Inflammatory macrophage treated with lipopolysaccharide for 1 hour (primary cell): Measurements from ENCODE around the gene RPL19.

Experiments
- DNase-seq, 2 donors: peaks; one replicate each; pipeline ENCODE4 v3.0.0-alpha.2; 2020 to 2022

RPL19 gene

DNA sequence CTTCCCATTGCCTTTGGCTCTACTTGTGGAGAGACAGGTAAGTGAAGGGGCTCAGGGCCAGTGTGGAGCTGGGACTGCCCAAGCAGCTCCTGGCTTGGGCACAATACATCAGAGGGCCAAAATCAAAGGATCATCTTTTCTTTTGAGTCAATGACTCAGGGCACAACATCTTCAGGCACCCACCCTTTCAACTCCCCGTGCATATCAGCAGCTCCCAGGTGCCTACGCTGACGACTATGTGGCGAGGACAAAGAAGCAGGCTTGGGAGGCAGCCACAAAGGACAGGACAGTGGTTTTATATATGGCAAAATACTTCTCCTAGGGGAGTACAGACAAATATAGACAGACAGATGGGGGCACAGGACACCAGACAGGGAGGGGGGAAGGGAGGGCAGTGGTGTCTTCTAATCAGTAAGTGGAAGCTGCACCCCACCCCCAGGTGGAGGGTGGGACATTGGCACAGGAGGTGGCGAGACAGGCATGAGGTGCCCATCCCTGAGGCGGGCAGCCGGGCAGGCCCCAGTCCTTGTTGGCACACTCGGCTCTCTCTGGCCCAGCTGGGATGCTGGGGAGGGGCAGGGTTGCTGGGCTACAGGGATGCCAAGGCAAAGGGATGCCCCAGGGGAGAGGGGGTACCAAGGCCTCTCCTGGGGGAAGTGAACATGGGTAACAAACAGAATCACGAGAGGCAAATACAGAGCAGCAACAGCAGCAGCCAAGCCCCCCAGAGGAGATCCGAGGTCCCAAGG is 26.4 kb upstream of the RPL19 start:
- no peak for DNase-seq

GRCh38 chr17:39174920-39175694 is 25.0 kb upstream of the RPL19 start:
- DNase-seq = peak; percentile 25 to 75

DNA sequence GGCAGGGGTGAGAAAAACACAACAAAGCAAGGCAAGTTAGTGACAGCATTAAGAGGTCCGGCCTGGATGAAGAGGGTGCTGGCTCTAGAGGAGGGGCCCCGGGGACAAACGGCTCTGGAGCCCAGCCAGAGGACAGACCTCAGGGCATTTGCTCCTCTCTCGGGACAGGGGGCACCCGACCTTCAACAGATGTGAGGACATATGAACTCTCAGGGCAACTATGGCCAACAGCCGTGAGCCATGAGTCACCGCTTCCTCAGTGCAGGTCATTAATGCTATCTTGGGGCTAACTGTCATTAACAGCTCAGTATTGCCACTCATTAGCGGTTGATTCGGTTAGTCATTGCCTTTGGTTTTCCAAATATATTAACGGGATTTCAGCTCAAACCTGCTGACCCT is 24.4 kb upstream of the RPL19 start:
- DNase-seq = no peak

DNA sequence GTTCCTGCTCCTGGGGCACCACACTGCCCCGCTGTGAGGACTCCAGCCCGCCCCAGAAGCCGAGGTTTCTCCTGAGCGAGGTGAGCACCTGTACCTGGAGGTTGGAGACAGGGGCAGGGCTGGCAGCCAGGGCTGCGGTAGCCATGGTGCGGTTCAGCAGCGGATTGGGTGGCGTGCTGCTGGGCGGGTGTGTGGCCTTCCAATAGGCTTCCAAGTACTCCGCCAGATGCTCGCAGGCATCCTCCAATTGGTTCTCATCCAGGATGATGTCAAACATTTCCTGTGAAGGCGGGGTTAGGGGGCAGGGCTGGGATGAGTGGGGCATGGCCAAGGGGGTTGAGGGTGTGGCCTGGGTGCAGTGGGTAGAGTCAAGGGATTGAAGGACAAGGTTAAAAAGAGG is 22.8 kb upstream of the RPL19 start:
- DNase-seq = no peak

- no peak for DNase-seq
Observed at GRCh38 chr17:39178536-39178935, 21.5 kb upstream of the RPL19 start.

DNA sequence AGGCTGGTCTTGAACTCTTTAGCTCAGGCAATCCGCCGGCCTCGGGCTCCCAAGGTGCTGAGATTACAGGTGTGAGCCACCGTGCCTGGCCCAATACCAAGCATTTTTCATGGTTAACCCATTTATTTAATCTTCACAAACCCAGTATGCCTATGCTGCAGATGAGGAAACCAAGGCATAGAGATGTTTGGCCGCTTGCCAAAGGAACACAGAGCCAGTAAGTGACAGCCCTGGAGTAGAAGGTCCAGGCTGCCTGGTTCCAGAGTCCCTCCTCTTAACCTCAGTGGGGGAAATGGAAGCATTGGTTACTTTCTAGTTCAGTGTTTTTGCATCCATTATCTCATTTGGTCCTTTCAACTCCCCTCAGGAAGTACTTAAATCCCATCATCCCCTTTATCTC is 18.8 kb upstream of the RPL19 start:
- DNase-seq = no peak

DNA sequence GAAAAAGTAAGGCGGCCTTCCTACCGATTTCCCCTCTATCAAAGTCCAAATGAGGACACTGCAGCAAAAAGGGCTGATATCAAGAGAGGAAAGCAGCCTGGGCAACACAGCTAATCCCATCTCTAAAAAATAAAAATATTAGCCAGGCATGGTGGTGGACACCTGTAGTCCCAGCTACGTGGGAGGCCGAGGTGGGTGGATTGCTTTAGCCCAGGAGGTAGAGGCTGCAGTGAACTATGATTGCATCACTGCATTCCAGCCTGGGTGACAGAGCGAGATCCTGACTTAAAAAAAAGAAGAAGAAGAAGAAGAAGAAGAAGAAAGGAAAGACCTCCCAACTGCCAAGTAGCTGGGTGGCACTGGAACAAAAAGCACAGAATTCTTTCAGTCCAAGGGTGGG is 17.0 kb upstream of the RPL19 start:
- DNase-seq = no peak

- DNase-seq = no peak
Observed at GRCh38 chr17:39183720-39184119, 16.4 kb upstream of the RPL19 start.

DNA sequence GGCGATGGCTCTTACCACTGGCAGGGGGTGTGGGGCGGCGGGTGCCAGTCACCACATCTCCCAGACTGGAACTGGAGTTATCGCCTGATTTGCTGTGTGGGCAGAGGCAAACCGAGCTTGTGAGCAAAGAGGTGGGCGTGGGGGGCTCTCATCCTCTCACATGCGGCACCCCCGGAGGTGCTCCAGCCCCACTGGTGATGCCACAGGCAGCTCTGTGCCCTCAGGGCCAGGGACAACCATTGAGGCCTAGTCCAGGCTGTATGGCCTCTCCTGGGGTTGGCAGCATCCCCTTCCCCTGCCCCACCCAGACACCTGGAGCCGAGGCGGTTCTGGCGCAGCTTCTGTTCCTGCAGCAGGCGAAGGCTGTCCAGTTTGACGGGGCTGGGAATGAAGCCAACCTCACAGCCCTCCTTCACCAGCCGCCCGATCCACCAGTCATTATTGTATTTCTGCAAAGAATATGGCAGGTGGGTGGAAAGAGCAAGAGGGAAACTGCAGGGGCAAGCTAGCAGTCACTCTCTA is 13.5 kb upstream of the RPL19 start:
- DNase-seq = no peak

DNA sequence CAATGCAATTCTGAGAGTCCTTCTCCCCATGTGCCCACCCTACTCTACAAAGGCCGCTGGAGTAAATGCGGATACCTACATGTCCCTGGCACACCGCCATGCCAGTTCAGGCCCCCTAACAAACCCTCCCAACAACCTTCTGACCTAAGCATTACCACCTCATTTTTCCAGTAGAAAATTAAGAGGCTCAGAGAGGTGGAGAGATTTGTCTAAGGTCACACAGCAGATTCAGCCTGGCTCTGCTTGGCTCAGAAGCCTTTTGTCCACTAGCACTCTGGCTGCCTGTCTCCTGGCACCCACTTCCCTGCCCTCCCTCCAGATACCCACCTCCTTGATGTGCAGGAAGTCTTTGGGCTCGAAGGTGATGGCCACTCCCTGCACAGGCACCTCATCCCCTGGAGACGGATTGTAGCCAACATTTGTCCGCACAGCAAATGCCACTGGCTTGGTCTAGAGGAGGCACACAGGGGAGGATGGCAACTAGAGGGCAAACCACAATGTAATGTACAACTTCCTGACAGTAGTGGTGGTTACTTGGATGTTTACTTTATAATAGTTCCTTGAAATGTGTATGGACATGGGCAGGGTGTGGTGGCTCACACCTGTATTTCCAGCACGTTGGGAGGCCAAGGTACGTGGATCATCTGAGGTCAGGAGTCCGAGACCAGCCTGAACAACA is 12.8 kb upstream of the RPL19 start:
- DNase-seq = no peak

DNA sequence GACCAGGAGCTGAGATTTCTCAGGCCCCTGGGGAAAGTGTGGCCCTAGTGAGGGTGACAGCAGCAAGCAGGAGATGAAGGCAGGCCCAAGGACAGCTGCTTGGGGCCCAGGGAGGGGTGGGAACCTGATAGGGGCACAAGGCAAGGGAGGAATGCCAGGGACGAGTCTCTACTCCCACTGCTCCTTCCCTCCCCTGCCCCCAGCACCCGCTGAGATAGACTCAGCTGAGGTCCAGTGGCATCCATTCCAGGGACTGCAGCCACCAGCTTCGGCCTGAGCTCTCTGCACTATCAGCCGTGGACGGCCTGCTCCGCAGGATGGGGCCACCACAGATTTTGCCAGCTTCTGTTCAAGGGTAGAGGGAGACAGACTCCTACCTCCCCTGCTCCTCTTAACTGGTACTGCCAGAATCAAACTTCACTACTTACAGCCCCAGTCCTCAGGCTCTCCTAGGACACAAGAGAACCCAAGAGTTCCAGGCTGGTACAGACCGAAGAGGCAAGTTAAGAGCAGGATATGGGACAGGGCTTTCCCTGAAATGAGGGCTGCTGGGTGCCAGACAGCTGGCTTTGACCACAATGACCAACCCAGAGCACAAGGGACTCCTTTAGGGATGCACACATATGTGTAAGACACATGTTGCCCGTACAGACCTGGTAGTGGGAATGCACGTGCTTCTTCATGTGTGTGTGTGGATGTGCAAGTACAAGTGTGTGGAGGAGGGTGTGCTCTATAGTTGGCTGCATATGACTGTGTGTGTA is 8.2 kb upstream of the RPL19 start:
- DNase-seq = no peak

DNA sequence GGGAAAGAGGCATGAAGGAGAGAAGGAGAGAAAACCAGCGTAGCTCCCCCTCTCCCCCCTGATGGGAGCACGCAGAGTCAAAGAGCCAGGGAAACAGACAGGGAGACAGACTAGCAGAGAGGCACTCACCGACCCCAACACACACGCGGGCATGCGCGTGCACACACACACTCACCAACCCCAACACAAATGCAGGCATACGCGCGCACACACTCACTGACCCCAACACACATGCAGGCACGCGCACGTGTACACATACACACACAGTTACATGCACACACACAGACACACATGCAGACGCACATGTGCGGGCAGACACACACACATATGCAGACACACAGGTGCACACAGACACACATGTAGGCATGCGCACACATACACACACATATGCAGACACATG is 7.2 kb upstream of the RPL19 start:
- DNase-seq = no peak

DNA sequence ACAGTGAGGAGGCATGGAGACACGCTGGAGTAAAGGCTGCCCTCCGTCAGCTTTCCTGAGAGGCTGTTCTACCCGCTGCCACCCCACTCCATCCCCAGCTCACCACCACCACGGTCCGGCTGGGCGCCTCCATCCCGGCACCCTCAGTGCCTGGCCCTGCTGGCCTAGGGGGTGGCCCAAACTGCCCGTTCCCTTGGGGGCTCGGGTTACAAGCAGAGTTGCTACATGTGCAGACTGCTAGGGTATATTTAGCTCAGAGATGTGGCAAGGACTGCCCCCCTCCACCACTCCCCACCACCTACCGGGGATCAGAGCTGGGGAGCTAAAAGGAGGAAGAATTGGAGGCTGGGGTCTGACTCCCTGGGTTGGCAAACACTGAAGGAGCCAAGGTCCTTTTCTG is 6.7 kb upstream of the RPL19 start:
- no peak for DNase-seq

DNA sequence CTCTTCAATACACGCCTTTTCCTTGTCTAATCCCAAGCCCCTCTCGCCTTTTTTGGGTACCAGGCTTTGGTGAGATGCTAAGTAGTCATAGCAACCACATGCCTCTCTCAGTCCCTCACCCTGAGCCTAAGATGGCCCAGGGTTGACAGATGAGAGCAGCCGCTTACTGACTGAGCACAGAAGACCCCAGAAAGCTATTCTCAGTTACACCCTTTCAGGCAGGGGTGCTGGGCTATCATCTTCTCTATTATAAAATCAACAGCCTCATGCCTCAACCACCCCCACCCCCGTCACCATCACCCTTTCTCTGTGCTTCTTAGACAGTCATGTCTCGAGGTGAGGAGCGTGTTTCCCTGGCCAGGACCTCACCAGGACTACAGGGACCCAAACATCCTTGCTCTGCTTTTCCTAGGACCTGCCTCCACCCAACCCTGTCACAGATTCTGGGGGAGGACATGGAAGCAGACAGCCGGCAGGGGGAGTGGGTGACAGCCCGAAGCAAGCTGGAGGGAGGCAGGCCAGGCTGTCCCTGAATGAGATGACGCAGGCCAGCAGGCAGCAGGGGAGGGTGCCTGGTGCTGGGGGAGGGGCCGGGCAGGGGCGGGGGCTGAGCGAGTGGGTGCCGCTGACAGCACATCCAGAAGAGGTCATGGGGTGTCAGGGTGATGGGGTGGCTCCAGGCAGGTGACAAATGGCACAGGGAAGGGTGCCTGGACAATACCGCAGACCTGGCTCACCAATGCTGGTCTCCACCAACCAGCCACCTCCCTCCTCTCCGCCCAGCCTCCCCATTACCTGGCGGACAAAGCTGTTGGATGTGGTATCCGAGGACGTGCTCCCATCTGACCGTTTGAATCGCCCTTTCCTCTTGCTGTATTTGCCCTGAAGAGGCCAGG is 5.7 kb upstream of the RPL19 start:
- DNase-seq = no peak

GRCh38 chr17:39194985-39195524 is 5.0 kb upstream of the RPL19 start:
- DNase-seq = no peak

- no peak for DNase-seq
Observed at GRCh38 chr17:39195568-39196160, 4.4 kb upstream of the RPL19 start.

DNA sequence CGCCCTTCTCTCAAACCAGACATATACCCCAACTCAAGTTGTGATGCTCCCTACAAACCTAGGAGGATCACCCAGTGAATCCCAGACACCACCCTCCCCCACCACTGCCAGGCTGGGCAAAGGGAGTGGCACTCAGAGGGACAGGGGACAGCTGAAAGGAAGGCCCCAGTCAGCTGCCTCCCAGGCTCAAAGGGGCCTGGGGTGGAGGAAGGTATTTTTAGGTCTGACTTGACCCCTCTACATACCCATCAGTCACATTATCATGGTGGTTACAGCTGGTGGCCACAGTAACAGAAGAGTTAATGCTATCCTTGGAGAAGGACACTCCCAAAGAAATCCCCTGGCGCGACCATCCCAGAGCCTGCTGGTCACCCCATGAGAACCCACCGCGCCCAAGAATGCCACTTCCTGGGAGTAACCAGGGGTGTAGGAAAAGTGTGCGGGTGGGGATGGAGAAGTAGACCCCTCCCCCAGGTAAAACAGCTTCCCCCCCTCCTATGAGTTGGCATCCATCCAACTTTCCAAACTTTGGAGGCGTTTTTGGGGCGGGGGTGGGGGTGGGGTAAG is 3.8 kb upstream of the RPL19 start:
- DNase-seq = no peak

- DNase-seq = no peak
Observed at GRCh38 chr17:39196808-39197291, 3.2 kb upstream of the RPL19 start.

DNA sequence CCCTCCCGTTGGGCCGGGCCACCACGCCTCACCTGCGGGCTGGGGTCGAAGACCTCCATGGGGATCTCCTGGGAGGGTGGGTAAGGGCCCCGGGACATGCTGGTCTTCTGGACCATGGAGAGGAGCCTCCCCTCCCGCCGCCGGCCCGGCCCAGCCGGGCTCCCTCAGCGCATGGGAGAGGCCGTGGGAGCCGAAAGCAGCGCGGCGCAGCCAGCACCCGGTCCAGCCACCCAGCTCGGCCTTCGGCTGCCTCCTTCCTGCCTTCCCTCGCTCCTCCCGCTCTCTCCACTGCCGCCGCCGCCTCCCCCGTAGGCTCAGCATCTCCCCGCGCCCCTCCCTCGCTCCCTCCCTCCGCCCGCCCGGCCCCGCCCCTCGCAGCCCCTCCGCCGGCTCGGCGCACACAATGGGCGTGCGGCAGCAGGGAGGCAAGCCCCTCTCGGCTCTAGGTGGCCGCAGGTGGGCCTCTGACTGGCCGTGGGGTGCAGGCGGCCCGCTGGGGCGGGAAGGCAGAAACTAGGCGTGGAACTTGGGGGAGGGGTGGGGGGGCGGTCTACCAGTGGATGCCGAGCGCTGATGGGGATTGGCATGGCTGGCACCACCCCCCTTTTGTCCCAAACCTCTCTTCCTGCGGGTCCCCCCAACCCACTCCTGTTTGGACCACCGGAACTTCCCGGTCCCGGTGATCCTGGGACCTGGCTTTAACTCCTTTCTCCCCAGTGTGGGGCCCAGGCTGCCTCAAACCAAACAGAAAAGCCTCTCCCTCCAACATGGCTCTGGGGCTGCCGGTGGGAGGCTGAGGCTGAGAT is 2.5 kb upstream of the RPL19 start, which contains the start of gene CACNB1:
Gene CACNB1 (minus strand): TSS at position 290 of the 806 bp plus-strand sequence. CDS start 174 bp downstream, at position 116.
- no peak for DNase-seq

DNA sequence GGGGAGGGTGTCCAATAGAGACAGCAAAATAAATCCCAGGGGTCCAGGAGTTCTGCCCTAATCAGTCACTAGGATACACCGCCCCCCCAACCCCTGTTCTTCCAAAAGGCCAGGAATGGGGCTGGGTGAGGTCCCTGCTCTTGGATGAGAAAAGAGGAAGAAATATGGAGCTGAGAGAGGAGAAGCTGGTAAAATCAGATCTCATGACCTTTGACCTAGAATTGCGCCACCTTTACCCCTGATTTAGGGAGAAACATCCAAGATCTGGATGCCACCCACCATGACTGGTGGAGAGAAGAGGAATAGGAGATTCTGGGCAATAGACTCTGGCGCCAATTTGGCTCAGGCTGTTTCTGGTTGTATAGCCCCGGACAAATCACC is 1.9 kb upstream of the RPL19 start:
- peak; percentile 38 to 61 for DNase-seq
